Natural killer cell (primary cell): ENCODE results near the gene PLPP4. TPM values are rescaled to one million over a fixed set of nuclear protein-coding genes. Genes with fewer than 3 reads are reported as not detected.

ENCODE experiments used
- ATAC-seq, 3 donors: fragments of 150-1000 bp in 2 of 3; fragments of 200-7000 bp in 1 of 3; cut with Tn5 transposase; 1 replicate in 1 of 3; 2 replicates in 2 of 3; pipeline ENCODE4 v1.10.0; 2021; ENCODE audit warnings: mild to moderate bottlenecking in 2 of 3, moderate library complexity in 2 of 3
- DNase-seq, 2 donors: peaks; one replicate each; pipeline versions ENCODE4 v3.0.0 to v3.0.0-alpha.2; 2013 to 2021; ENCODE audit warnings: mixed read lengths in 1 of 2
- H3K27ac ChIP-seq: one replicate; pipeline ENCODE4 v1.5.1; 2013; ENCODE audit warnings: mild to moderate bottlenecking, low read length
- H3K27me3 ChIP-seq: one replicate; pipeline ENCODE4 v1.6.1; 2013; ENCODE audit warnings: low read length; ENCODE audit not compliant: control insufficient read depth, insufficient read depth
- H3K36me3 ChIP-seq: one replicate; pipeline ENCODE4 v1.6.1; 2013; ENCODE audit warnings: low read length; ENCODE audit not compliant: control insufficient read depth, insufficient read depth
- H3K4me1 ChIP-seq: one replicate; pipeline ENCODE4 v1.6.1; 2013; ENCODE audit warnings: low read length; ENCODE audit not compliant: control insufficient read depth, insufficient read depth
- H3K4me3 ChIP-seq: one replicate; pipeline ENCODE4 v1.5.1; 2013; ENCODE audit warnings: low read length
- H3K9me3 ChIP-seq: one replicate; pipeline ENCODE4 v1.6.1; 2013; ENCODE audit warnings: low read length; ENCODE audit not compliant: control insufficient read depth, insufficient read depth
- H3K27ac Mint-ChIP-seq, 2 donors: one replicate each; pipeline ENCODE4 v1.8.0; 2022; ENCODE audit warnings: mild to moderate bottlenecking in 2 of 2, mixed read lengths in 2 of 2, moderate library complexity in 1 of 2
- H3K27me3 Mint-ChIP-seq, 2 donors: one replicate each; pipeline ENCODE4 v1.8.0; 2022; ENCODE audit warnings: low read depth in 2 of 2, mixed read lengths in 2 of 2
- H3K36me3 Mint-ChIP-seq: one replicate; pipeline ENCODE4 v1.8.0; 2022; ENCODE audit warnings: mixed read lengths
- H3K4me1 Mint-ChIP-seq, 2 donors: one replicate each; pipeline ENCODE4 v1.8.0; 2022; ENCODE audit warnings: mixed read lengths in 2 of 2
- H3K4me3 Mint-ChIP-seq: one replicate; pipeline ENCODE4 v1.8.0; 2022; ENCODE audit warnings: mild to moderate bottlenecking, moderate library complexity, mixed read lengths
- H3K9me3 Mint-ChIP-seq, 2 donors: one replicate each; pipeline ENCODE4 v1.8.0; 2022; ENCODE audit warnings: mixed read lengths in 2 of 2
- CTCF ChIP-seq: fragments of 200-600 bp; IDR thresholded peaks from one replicate; pipeline ENCODE4 v1.8.0; 2022; ENCODE audit warnings: antibody characterized with exemption
- WGBS: methylation state at CpG from one replicate; pipeline ENCODE4 v1.1.7; 2013; ENCODE audit warnings: missing lambda C conversion rate; ENCODE audit not compliant: insufficient coverage; 5-methylcytosine and 5-hydroxymethylcytosine counted together
- intact Hi-C: fragments of 100-400 bp; cut with micrococcal nuclease; formaldehyde crosslinking; loops from one replicate; pipeline ENCODE4 v1.14.2; 2022
- total RNA-seq, 4 donors: library from RNA; stranded (reverse); fragments of 120-200 nt in 1 of 4; gene quantifications; one replicate each; pipeline versions ENCODE4 v1.2.3 to v1.2.4, GENCODE V29; 2013 to 2022

The PLPP4 gene
- total RNA-seq, 3 donors from 2014 or later (not counting 1 experiment from before 2014, with no cell fraction given) = not detected

GRCh38 chr10:120557311-120557710, 100.3 kb downstream of the PLPP4 start:
- WGBS = 78% methylated on average over 3 of the region's 4 CpGs
- no peaks in the 10 kb centered on the region for H3K36me3 ChIP-seq
- peaks cover 9% of the 10 kb centered on the region for H3K9me3 ChIP-seq
- Mint-ChIP-seq H3K27ac (no peak overlapping the region), H3K36me3 (peaks cover 12% of the 10 kb centered on the region), H3K9me3 (peaks cover 4 to 8% of the 10 kb centered on the region in 2 donors), H3K4me3 (no peak overlapping the region), H3K4me1 (no peaks in the 10 kb centered on the region), H3K27me3 (peaks cover 0 to 4% of the 10 kb centered on the region in 2 donors)
- no peak overlapping the region for H3K27ac ChIP-seq
- TF ChIP-seq CTCF = no peak
- ATAC-seq = no peak
- intact Hi-C loops = no loop called here
- DNase-seq = no peak
- no peaks in the 10 kb centered on the region for H3K4me1 ChIP-seq
- H3K27me3 ChIP-seq = no peaks in the 10 kb centered on the region
- H3K4me3 ChIP-seq = no peak overlapping the region

DNA sequence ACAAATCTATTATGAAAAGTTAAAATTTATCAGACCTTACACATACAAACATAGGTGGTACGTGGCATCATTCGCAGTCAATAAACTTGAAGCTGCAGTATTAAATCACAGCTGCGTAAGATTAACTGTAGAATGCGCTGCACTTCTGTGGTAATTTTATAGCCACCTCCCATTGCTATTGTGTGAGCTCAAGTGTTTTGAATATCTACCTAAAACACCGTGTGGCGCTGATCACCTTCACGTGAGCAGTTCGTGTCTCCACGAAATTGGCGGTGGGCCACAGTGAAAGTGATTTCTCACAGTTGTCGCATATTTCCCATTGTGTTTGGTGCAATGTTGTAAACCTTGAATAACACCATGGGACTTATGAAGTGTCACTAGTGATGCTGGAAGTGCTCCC, 102.8 kb downstream of the PLPP4 start:
- Histone ChIP-seq H3K27ac (no peak overlapping the region), H3K9me3 (no peaks in the 10 kb centered on the region), H3K4me1 (no peaks in the 10 kb centered on the region), H3K27me3 (no peaks in the 10 kb centered on the region), H3K36me3 (no peaks in the 10 kb centered on the region), H3K4me3 (no peak overlapping the region)
- no peak for ATAC-seq
- no peaks in the 10 kb centered on the region for H3K4me1 Mint-ChIP-seq
- no peak overlapping the region for H3K27ac Mint-ChIP-seq
- no peaks in the 10 kb centered on the region for H3K36me3 Mint-ChIP-seq
- DNase-seq = no peak
- intact Hi-C loops = no loop called here
- no peak for TF ChIP-seq CTCF
- H3K4me3 Mint-ChIP-seq = no peak overlapping the region
- 90% methylated on average over 11 of the region's 11 CpGs for WGBS
- no peaks in the 10 kb centered on the region for H3K27me3 Mint-ChIP-seq
- H3K9me3 Mint-ChIP-seq = no peaks in the 10 kb centered on the region

DNA sequence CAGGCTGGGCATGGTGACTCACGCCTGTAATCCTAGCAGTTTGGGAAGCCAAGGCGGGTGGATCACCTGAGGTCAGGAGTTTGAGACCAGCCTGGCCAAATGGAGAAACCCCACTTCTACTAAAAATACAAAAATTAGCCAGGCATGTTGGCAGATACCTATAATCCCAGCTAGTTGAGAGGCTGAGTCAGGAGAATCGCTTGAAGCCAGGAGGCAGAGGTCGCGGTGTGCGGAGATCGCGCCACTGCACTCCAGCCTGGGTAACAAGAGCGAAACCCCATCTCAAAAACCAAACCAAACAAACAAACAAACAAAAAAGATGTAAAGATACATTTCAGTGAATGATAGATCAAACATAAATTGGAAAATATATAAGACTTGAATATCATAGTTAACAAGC, 105.9 kb downstream of the PLPP4 start:
- H3K4me1 ChIP-seq = no peaks in the 10 kb centered on the region
- no peak for ATAC-seq
- no peaks in the 10 kb centered on the region for H3K9me3 ChIP-seq
- Mint-ChIP-seq H3K4me1 (no peaks in the 10 kb centered on the region), H3K27ac (no peak overlapping the region), H3K27me3 (peaks cover 5 to 25% of the 10 kb centered on the region in 2 donors), H3K4me3 (no peak overlapping the region), H3K9me3 (no peaks in the 10 kb centered on the region), H3K36me3 (no peaks in the 10 kb centered on the region)
- H3K27ac ChIP-seq = no peak overlapping the region
- no peak overlapping the region for H3K4me3 ChIP-seq
- WGBS = 97% methylated on average over 7 of the region's 9 CpGs
- no peak for DNase-seq
- no peaks in the 10 kb centered on the region for H3K36me3 ChIP-seq
- TF ChIP-seq CTCF = no peak
- intact Hi-C loops = no loop called here
- no peaks in the 10 kb centered on the region for H3K27me3 ChIP-seq

GRCh38 chr10:120570418-120570817, 113.4 kb downstream of the PLPP4 start:
- Mint-ChIP-seq H3K4me1 (no peaks in the 10 kb centered on the region), H3K27ac (no peak overlapping the region), H3K36me3 (no peaks in the 10 kb centered on the region), H3K4me3 (no peak overlapping the region), H3K27me3 (peaks cover 17 to 44% of the 10 kb centered on the region in 2 donors), H3K9me3 (no peaks in the 10 kb centered on the region)
- TF ChIP-seq CTCF = no peak
- H3K36me3 ChIP-seq = no peaks in the 10 kb centered on the region
- no peaks in the 10 kb centered on the region for H3K4me1 ChIP-seq
- WGBS = 91% methylated on average over 1 of the region's 2 CpGs
- DNase-seq (no peak), ATAC-seq (no peak)
- intact Hi-C loops = no loop called here
- H3K4me3 ChIP-seq = no peak overlapping the region
- no peaks in the 10 kb centered on the region for H3K27me3 ChIP-seq
- H3K9me3 ChIP-seq = no peaks in the 10 kb centered on the region
- H3K27ac ChIP-seq = no peak overlapping the region
